H1 (cell line): ENCODE measurements around the gene CFAP210. TPM values are rescaled to one million over a fixed set of nuclear protein-coding genes. Genes with fewer than 3 reads are reported as not detected.

ENCODE experiments used
- CTCF ChIA-PET: fragments of 300-600 bp; sonication (Branson Sonifier 250); formaldehyde crosslinking; loops from one replicate; lab custom pipeline; 2021; ENCODE audit not compliant: partially characterized antibody; lab: Charles Lee
- POLR2A ChIA-PET: fragments of 300-600 bp; sonication (Branson Sonifier 250); formaldehyde crosslinking; loops from one replicate; lab custom pipeline; 2021; ENCODE audit warnings: inconsistent platforms; ENCODE audit not compliant: partially characterized antibody; lab: Charles Lee
- DNase-seq, 2 experiments: peaks; one replicate each; pipeline versions ENCODE4 v3.0.0 to v3.0.0-alpha.2; 2010 to 2022; ENCODE audit warnings: low spot score in 2 of 2, low read depth in 1 of 2, mixed read lengths in 1 of 2
- FAIRE-seq: peaks from 2 replicates; lab custom pipeline; 2011; peaks lifted over from hg19 to GRCh38; lab: Jason Lieb, UNC
- H2AFZ ChIP-seq: 2 replicates; pipeline ENCODE4 v1.8.1; 2012; ENCODE audit warnings: low read length, inconsistent platforms
- H2AK5ac ChIP-seq: 2 replicates; pipeline ENCODE4 v1.6.1; 2013; ENCODE audit warnings: low read depth, low read length
- H2BK120ac ChIP-seq: replicated peaks from 2 replicates; pipeline ENCODE3; 2013; ENCODE audit warnings: low read depth, low read length, inconsistent platforms
- H2BK12ac ChIP-seq: 2 replicates; pipeline ENCODE4 v1.6.1; 2013; ENCODE audit warnings: low read depth, low read length
- H2BK15ac ChIP-seq: 2 replicates; pipeline ENCODE4 v1.6.1; 2013; ENCODE audit warnings: low read length
- H2BK20ac ChIP-seq: 2 replicates; pipeline ENCODE4 v1.6.1; 2013; ENCODE audit warnings: low read length
- H2BK5ac ChIP-seq: 2 replicates; pipeline ENCODE4 v1.6.1; 2013; ENCODE audit warnings: low read depth, low read length
- H3K14ac ChIP-seq: 2 replicates; pipeline ENCODE4 v1.6.1; 2013; ENCODE audit warnings: inconsistent platforms; ENCODE audit not compliant: insufficient read length
- H3K18ac ChIP-seq: 2 replicates; pipeline ENCODE4 v1.6.1; 2013; ENCODE audit warnings: low read length; ENCODE audit errors: extremely low read depth
- H3K23ac ChIP-seq: 2 replicates; pipeline ENCODE4 v1.6.1; 2013; ENCODE audit warnings: inconsistent platforms; ENCODE audit not compliant: insufficient read length
- H3K23me2 ChIP-seq: 2 replicates; pipeline ENCODE4 v1.6.1; 2013; ENCODE audit warnings: low read depth, low read length
- H3K27ac ChIP-seq: 2 replicates; pipeline ENCODE4 v1.6.1; 2011; ENCODE audit warnings: low read depth, low read length, inconsistent platforms
- H3K27me3 ChIP-seq, 4 experiments: replicated peaks in 1 of 4; 1 replicate in 1 of 4; 2 replicates in 3 of 4; pipeline versions ENCODE4 v1.6.1 to v1.8.1; 2011 to 2013; ENCODE audit warnings: low read length in 3 of 4, mild to moderate bottlenecking in 3 of 4, inconsistent platforms in 2 of 4, mixed read lengths in 2 of 4, moderate library complexity in 1 of 4; ENCODE audit not compliant: control insufficient read depth in 3 of 4, insufficient read depth in 3 of 4; ENCODE audit errors: extremely low read depth in 1 of 4
- H3K36me3 ChIP-seq, 4 experiments: 2 replicates each; pipeline versions ENCODE4 v1.6.1 to v1.8.1; 2011 to 2013; ENCODE audit warnings: mild to moderate bottlenecking in 4 of 4, low read length in 3 of 4, moderate library complexity in 2 of 4, control low read depth in 1 of 4, inconsistent platforms in 1 of 4; ENCODE audit not compliant: insufficient read depth in 4 of 4, control insufficient read depth in 2 of 4
- H3K4ac ChIP-seq: replicated peaks from 2 replicates; pipeline ENCODE3; 2013; ENCODE audit warnings: low read length, low read depth, mixed read lengths, inconsistent platforms; ENCODE audit not compliant: insufficient read length
- H3K4me1 ChIP-seq, 4 experiments: replicated peaks in 1 of 4; 1 replicate in 1 of 4; 2 replicates in 3 of 4; pipeline versions ENCODE4 v1.6.1 to v1.8.1; 2011 to 2013; ENCODE audit warnings: low read length in 3 of 4, inconsistent platforms in 2 of 4, mixed read lengths in 1 of 4; ENCODE audit not compliant: insufficient read depth in 4 of 4, control insufficient read depth in 3 of 4
- H3K4me2 ChIP-seq, 2 experiments: 2 replicates each; pipeline versions ENCODE4 v1.6.1 to v1.8.1; 2011 to 2013; ENCODE audit warnings: low read depth in 2 of 2, low read length in 2 of 2, control low read depth in 1 of 2, inconsistent platforms in 1 of 2, mild to moderate bottlenecking in 1 of 2; ENCODE audit not compliant: insufficient read depth in 1 of 2
- H3K4me3 ChIP-seq, 4 experiments: fragments of 200-600, 300-600 bp in 1 of 4; sonication (generic), shearing (Covaris generic), sonication (Bioruptor Twin) in 1 of 4; 2 replicates each; pipeline versions ENCODE4 v1.5.1 to v1.8.1; 2011 to 2016; ENCODE audit warnings: low read length in 4 of 4, low read depth in 3 of 4, control low read depth in 2 of 4, inconsistent platforms in 2 of 4, mild to moderate bottlenecking in 2 of 4, mixed read lengths in 1 of 4, moderate library complexity in 1 of 4; ENCODE audit not compliant: insufficient read depth in 2 of 4; ENCODE audit errors: extremely low read depth in 1 of 4
- H3K56ac ChIP-seq: replicated peaks from 2 replicates; pipeline ENCODE3; 2013; ENCODE audit warnings: low read depth, mild to moderate bottlenecking, mixed read lengths, low read length, inconsistent platforms; ENCODE audit not compliant: insufficient read length
- H3K79me1 ChIP-seq: 2 replicates; pipeline ENCODE4 v1.6.1; 2013; ENCODE audit warnings: low read depth, low read length, control low read depth
- H3K79me2 ChIP-seq, 2 experiments: 2 replicates each; pipeline versions ENCODE4 v1.6.1 to v1.8.1; 2012 to 2013; ENCODE audit warnings: low read length in 2 of 2, mild to moderate bottlenecking in 2 of 2, inconsistent platforms in 1 of 2; ENCODE audit not compliant: insufficient read depth in 2 of 2, control insufficient read depth in 1 of 2
- H3K9ac ChIP-seq, 4 experiments: replicated peaks in 1 of 4; 1 replicate in 1 of 4; 2 replicates in 3 of 4; pipeline versions ENCODE4 v1.6.1 to v1.8.1; 2011 to 2013; ENCODE audit warnings: low read depth in 3 of 4, low read length in 3 of 4, control low read depth in 2 of 4, mild to moderate bottlenecking in 2 of 4, moderate library complexity in 2 of 4, inconsistent platforms in 1 of 4; ENCODE audit errors: extremely low read depth in 1 of 4
- H3K9me3 ChIP-seq, 2 experiments: 2 replicates each; pipeline versions ENCODE4 v1.6.1 to v1.8.1; 2012 to 2013; ENCODE audit warnings: mild to moderate bottlenecking in 2 of 2, moderate library complexity in 2 of 2, control low read depth in 1 of 2, inconsistent platforms in 1 of 2, low read depth in 1 of 2, low read length in 1 of 2, mixed read lengths in 1 of 2; ENCODE audit not compliant: insufficient read depth in 2 of 2
- H4K20me1 ChIP-seq, 2 experiments: replicated peaks in 1 of 2; 2 replicates each; pipeline versions ENCODE3 to v1.8.1; 2011 to 2013; ENCODE audit warnings: inconsistent platforms in 2 of 2, low read length in 2 of 2, mild to moderate bottlenecking in 1 of 2; ENCODE audit not compliant: insufficient read depth in 2 of 2, control insufficient read depth in 1 of 2
- H4K5ac ChIP-seq: 2 replicates; pipeline ENCODE4 v1.6.1; 2013; ENCODE audit warnings: low read length, low read depth, mixed read lengths, inconsistent platforms; ENCODE audit not compliant: insufficient read length
- H4K8ac ChIP-seq: 2 replicates; pipeline ENCODE4 v1.8.0; 2013; ENCODE audit warnings: mild to moderate bottlenecking, moderate library complexity, low read length, inconsistent platforms; ENCODE audit not compliant: insufficient read depth; ENCODE audit errors: extremely low read depth
- H4K91ac ChIP-seq: replicated peaks from 2 replicates; pipeline ENCODE3; 2013; ENCODE audit warnings: low read length, mixed read lengths, inconsistent platforms; ENCODE audit not compliant: insufficient read length
- CEBPB ChIP-seq: IDR thresholded peaks from 2 replicates; pipeline ENCODE4 v1.6.1; 2012; ENCODE audit warnings: low read depth, low read length
- CHD2 ChIP-seq: IDR thresholded peaks from 2 replicates; pipeline ENCODE4 v1.6.1; 2012; ENCODE audit warnings: low read length, improper control_type of control experiment
- WGBS, 2 experiments: shearing (Covaris generic) in 1 of 2; methylation state at CpG; one replicate each; pipeline versions ENCODE4 v1.1.6 to v1.1.7; 2013 to 2015; ENCODE audit warnings: low lambda C conversion rate in 2 of 2, mixed read lengths in 2 of 2, inconsistent platforms in 1 of 2, low coverage in 1 of 2, missing lambda C conversion rate in 1 of 2; ENCODE audit not compliant: insufficient replicate concordance in 2 of 2, insufficient coverage in 1 of 2, insufficient read length in 1 of 2; ENCODE audit errors: extremely low coverage in 1 of 2, missing lambda C conversion rate in 1 of 2; 5-methylcytosine and 5-hydroxymethylcytosine counted together
- polyA plus RNA-seq, 7 experiments: library from polyadenylated mRNA; depleted of rRNA in 3 of 7; stranded (reverse) in 5 of 7; unstranded in 2 of 7; fragments of >200 nt in 5 of 7; fragments of 200-250 nt in 2 of 7; gene quantifications; 1 replicate in 5 of 7; 2 replicates in 1 of 7; 4 replicates in 1 of 7; pipeline versions ENCODE4 v1.2.1 to v1.2.3, GENCODE V29; 2011 to 2013; ENCODE audit warnings: missing spikeins in 2 of 7, mixed read lengths in 2 of 7
- total RNA-seq: library from RNA; stranded (reverse); fragmentation: NEBNext Ultra II Directional; extraction: Animal tissue kit (Norgen Biotek cat#: 25700); gene quantifications from 2 replicates; pipeline ENCODE4 v1.2.1, GENCODE V29; 2021

Gene CFAP210
- total and polyA plus RNA-seq, 2 of the 8 experiments (the other 6 are each of a cell fraction or from before 2014, with no cell fraction given), result 0.06 to 0.37 TPM

DNA sequence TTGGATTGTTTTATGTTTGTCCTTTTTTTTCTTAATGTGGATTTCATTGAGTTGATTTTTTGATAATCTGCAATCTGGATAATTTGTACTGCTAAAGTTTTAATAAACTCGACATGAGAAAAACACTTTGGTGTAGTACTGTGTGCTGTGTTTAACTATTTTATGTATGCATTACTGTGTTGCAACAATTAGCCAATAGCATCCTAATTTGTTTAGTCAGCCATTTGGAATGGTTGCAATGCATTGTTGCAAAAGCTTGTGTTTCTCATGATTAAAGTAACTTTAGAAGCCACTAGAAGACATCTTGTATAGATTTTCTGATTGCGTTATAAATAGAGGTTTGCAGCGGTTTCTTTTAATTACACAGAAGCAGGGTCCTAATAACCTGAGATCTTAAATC lies 56.6 kb downstream of the CFAP210 start:
- H3K9me3 ChIP-seq, result no peaks in the 10 kb centered on the region
- no peak for DNase-seq
- no peak for FAIRE-seq
- no peaks in the 10 kb centered on the region for H3K4me1 ChIP-seq
- H3K4ac ChIP-seq, result no peak overlapping the region
- no peak overlapping the region for H3K14ac ChIP-seq
- no peak overlapping the region for H2BK15ac ChIP-seq
- TF ChIP-seq CEBPB, result peak; percentile 28; the same call in 1 of the 2 replicates
- TF ChIP-seq CHD2, result no peak
- H3K27ac ChIP-seq, result no peak overlapping the region
- H3K79me2 ChIP-seq, result no peaks in the 10 kb centered on the region
- no peak overlapping the region for H3K4me2 ChIP-seq
- no peak overlapping the region for H2BK12ac ChIP-seq
- H3K56ac ChIP-seq, result no peak overlapping the region
- POLR2A ChIA-PET, result no interaction called here
- no peak overlapping the region for H3K18ac ChIP-seq
- no peak overlapping the region for H3K4me3 ChIP-seq
- H3K79me1 ChIP-seq, result no peaks in the 10 kb centered on the region
- no peak overlapping the region for H2BK5ac ChIP-seq
- no peak overlapping the region for H2BK120ac ChIP-seq
- H3K23ac ChIP-seq, result no peak overlapping the region
- H3K23me2 ChIP-seq, result no peaks in the 10 kb centered on the region; the same call in 1 of the 2 replicates
- H2AFZ ChIP-seq, result no peak overlapping the region
- H4K8ac ChIP-seq, result no peak overlapping the region
- CTCF ChIA-PET, result no interaction called here
- H4K91ac ChIP-seq, result no peak overlapping the region
- H3K9ac ChIP-seq, result no peak overlapping the region
- no peak overlapping the region for H2AK5ac ChIP-seq
- peaks cover 0 to 1% of the 10 kb centered on the region in 2 experiments for H4K20me1 ChIP-seq
- H4K5ac ChIP-seq, result no peak overlapping the region
- no peaks in the 10 kb centered on the region for H3K27me3 ChIP-seq
- H3K36me3 ChIP-seq, result peaks cover 3 to 48% (median 30%) of the 10 kb centered on the region in 4 experiments; a peak in 6 of 8 replicates
- 90% methylated on average over 3 of the region's 3 CpGs; no CpG with 5 or more reads in 1 of the 2 experiments for WGBS, 2 experiments
- no peak overlapping the region for H2BK20ac ChIP-seq
